HG03139 (cell line): ENCODE results near the gene FLVCR2.

Source experiments
- ATAC-seq: cut with Tn5 transposase; IDR thresholded peaks from one replicate; pipeline ENCODE4 v1.9.1; 2021; ENCODE audit not compliant: unreplicated experiment

The FLVCR2 gene

GRCh38 chr14:75554482-75554881 lies 23.9 kb upstream of the FLVCR2 start:
- ATAC-seq = no peak

DNA sequence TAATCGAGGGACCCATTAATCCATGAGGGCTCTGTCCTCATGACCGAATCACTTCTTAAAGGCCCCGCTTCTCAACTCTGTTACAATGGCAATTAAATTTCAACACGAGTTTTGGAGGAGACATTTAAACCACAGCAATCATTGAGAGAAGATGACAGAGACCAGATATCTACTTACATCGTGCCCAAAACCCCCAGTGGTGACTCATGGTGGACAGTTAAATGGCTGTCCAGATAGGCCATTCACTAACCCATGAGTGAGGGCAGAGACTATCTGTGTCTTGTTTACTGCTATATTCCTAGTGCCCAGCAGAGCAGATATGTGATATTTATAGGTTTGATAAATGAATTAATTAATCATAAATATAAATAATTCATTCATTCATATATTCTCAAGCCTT lies 20.0 kb upstream of the FLVCR2 start:
- no peak for ATAC-seq

DNA sequence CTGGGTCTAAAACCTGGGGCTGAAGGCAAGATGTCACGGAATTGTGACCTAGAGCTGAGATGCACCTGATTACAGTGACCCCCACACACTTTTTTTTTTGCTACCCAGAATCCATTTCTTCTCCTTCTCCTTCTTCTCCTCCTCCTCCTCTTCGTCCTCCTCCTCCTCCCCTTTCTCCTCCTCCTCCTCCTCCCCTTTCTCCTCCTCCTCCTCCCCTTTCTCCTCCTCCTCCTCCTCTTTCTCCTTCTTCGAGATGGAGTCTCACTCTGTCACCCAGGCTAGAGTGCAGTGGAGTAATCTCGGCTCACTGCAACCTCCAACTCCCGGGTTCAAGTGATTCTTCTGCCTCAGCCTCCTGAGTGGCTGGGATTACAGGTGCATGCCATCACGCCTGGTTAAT lies 19.4 kb upstream of the FLVCR2 start:
- no peak for ATAC-seq

DNA sequence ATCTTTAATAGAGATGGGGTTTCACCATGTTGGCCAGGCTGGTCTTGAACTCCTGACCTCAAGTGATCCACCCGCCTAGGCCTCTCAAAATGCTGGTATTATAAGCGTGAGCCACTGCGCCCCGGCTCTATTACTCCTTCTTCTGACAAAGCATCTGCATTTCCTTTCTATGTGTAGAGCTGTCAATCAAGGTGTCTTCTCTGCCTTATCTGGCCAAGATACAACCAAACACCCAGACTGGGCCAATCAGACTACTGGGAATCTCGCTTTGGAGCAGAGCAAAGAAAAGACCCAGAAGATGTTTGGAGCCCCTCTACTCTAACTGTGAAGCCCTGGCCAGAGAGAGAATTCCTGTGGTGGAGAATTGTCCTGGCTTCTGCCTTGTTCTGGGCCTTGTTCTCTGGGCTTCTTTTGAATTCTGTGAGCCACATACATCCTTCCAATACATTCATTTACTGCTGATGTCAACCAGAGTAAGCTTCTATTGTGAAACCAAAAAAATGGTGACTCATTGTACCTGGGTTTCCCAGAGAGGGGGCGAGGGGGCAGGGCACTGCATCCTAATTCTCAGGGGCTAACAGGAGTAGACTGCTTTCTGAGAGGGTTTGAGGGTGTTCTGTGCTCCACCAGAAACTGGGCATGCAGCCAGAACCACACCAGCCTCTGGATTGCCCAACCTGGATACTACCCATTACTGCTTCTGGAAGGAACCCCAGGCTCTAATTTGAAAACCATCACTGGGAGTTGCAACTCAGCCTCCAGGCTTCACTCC lies 18.8 kb upstream of the FLVCR2 start:
- ATAC-seq = no peak

DNA sequence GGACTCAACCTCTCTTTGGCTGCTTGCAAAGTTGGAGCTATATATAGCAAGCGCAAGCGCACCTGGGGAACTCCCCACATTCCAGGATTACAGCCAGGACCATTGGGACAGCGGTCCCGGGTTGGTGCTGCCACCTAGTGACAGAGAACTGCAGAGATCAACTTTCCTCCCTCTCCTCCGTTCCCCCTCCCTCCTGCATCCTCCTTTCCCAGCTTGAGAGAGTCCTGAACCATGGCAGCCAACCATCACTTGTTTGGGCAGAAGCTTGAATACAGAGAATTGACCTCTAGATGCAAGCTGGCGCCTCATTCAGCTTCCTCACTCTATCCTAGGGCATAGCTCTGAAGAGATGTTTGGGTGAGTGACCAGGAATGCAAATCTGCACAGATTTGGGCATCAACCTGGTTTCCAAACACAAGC lies 17.4 kb upstream of the FLVCR2 start:
- no peak for ATAC-seq

DNA sequence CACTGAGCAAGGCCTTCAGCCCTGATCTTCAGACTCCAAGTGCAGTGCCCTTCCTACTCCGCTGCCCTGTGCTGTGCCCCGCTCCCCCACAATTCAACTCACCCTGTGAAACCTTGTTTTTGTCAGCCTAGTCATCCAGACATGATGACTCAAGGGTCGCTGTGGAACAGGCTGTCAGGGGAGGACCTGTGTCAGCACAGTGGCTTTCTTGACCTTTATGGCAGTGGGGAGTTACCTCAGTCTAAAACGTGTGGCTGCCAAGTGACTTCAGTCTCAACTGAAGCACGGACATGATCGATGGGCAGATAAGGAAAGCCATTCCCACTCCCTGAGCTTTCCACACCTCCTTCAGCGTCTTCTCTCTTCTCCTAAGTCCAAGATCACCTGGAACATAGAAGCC lies 16.3 kb upstream of the FLVCR2 start:
- no peak for ATAC-seq

DNA sequence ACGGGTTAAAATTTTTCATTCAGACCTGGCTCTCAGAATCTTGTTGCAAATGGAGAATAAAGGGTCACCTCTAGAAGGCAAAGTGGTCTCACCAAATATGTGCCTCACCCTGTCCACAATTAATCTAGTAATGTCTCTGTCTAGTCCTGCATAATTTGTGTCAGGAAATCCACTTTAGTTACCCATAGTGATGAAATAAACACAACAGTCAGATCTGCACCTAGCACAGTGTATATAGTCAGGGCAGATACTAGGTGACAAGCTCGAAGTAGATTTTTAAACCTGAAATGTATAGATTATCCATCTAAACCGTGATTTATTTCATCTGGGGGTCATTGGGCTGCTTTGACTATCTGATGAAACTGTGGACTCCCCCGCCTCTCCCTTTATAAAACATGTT lies 15.9 kb upstream of the FLVCR2 start:
- no peak for ATAC-seq

DNA sequence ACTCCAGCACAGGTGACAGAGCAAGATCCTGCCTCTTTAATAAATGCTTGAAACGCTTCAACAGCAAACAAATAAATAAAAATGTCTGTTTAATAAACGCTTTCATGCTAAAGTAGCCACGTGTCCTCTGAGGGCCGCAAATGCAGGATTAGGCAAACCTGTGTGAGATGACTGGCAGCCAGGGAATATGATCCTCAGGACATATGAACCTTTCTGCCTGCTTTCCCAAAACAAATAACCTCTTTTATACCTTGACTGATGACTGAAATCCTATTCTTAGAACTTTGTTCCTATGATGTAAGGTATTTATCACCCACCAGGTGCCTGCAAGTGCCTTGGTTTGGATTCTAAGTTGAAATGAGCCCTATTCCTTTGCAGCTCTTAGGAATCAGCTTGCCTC lies 14.5 kb upstream of the FLVCR2 start:
- no peak for ATAC-seq

GRCh38 chr14:75565056-75565455 lies 13.4 kb upstream of the FLVCR2 start:
- ATAC-seq = no peak

DNA sequence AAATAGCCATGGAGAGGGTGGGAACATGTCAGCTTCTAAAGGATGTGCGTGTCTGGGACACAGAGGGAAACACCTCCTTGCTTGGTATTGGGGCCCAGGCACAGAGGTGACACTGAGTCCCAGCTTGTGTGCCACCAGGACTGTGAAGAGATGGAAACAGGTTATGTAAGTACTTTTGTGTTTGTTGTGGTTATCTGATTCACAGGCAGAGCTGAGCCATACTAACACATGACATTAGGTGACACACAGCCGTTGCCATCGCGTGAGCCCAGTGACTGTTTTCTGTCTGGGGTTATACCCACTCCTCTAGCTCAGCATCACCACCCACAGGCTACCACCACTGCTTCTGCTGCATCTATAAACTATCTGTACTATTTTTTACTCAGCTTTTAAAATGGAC lies 12.1 kb upstream of the FLVCR2 start:
- no peak for ATAC-seq

DNA sequence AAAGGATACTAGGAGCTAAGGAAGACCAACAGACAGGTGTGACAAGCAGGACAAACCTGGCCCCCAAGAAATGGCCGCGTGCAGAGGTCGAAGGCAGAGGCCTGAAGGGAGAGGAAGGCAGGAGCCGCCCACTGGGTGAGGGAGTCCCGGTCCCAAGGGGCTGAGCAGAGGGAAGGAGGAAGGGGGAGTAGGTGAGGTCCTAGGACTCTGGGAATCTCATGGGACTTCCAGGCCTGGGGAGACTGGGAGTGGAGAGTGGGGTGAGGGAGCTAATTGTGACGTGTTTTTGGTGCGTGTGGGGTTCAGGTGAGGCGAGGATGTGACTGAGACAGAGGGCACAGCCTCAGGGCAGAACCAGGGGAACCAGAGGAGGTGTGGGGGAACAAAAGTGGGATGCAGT lies 11.7 kb upstream of the FLVCR2 start:
- no peak for ATAC-seq

GRCh38 chr14:75568140-75568539 lies 10.3 kb upstream of the FLVCR2 start:
- ATAC-seq = no peak

GRCh38 chr14:75568791-75569190 lies 9.6 kb upstream of the FLVCR2 start:
- ATAC-seq = no peak

DNA sequence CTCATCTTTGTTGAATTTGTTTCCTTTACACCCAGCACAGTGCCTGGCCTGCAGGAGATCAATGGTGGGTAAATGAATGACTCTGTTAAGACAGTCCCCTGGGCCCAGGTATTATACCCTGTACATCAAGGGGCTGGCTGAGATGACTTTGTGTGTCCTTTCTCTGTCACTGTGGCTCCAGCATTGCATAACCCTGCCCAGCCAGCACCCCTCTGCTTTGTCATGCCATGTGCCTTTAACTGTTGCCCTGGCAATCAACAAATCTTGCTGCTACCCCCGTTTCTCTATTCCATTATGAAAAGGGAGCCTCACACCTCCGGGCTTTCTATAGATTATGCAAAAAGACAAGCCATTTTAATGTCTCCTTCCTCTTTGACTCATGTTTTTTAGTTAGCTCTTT lies 7.6 kb upstream of the FLVCR2 start:
- ATAC-seq = no peak

DNA sequence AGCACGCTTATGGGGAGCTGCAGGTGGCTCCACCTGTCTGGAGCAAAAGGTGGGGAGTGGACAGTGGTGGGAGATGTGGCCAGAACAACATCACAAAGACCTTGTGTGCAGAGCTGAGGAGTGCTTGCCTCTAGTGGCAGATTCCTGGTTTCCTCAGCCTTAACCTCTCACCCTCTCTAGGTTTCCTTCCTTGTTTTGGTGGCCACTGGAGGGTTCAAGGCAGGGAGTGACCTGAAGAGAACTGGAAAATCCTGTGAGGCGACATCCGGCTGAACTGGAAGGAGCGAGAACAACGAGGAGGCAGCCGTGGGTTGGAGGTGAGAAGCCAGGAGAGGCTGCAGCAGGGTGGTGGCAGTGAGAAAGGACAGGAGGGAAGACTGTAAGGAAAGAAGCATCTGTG lies 6.3 kb upstream of the FLVCR2 start:
- no peak for ATAC-seq

- ATAC-seq = no peak
These were observed 1.3 kb upstream of the FLVCR2 start for GRCh38 chr14:75577090-75577489.

- no peak for ATAC-seq
These were observed 705 bp upstream of the FLVCR2 start for GRCh38 chr14:75577729-75578101.

DNA sequence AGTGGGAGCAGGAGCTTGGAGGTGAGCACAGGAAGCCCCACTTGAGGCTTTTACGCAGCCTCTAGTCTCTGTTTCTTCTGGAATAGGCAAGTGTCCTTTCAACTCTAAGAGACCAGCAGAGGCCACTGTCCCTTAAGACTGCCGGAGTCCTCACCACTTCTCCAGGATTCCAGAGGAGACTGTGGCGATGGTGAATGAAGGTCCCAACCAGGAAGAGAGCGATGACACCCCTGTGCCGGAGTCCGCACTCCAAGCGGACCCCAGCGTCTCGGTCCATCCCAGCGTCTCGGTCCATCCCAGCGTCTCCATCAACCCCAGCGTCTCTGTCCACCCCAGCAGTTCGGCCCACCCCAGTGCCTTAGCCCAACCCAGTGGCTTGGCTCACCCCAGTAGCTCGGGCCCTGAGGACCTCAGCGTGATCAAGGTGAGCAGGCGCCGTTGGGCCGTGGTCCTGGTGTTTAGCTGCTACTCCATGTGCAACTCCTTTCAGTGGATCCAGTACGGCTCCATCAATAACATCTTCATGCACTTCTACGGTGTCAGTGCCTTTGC lies 442 bp downstream of the FLVCR2 start:
- ATAC-seq = no peak

- no peak for ATAC-seq
These were observed 981 bp downstream of the FLVCR2 start for GRCh38 chr14:75579338-75579864.

DNA sequence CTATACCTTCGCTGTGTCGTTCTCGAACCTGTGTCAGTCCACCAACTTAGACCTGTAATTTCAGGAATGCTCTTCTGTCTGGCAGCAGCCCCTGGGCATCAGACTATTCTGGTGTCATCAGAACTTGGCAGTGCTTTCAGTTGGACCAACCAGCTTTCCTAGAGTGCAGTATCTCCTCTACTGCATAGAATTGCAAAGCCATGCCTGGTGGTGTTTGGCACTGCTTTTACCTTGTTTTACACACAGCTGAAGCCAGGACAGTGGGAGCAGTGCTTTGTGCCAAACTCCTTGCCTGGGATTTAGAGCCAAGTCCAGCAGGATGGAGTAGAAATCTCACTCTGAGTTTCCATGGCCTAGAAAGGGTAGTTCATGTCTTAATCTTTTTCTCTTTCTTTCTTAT lies 1.5 kb downstream of the FLVCR2 start:
- ATAC-seq = no peak

DNA sequence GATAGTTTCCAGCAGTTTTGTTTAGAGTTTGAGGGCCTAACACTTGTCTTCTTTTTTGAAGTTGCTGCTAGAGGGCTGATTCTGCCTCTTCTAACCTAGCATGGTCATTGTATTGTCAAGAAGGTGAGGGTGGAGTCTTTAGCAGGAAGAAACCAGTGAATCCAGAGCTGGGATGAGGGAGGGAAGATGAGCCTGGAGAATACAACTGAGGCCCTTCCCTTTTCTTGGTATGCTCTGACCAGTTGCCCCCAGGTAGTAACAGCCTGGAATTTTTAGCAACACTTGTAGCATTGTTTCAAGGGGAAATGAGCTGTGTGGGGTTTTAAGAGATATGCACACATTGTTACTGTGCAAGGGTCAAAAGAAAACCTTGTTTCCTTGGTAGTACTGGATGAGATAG lies 9.0 kb downstream of the FLVCR2 start:
- ATAC-seq = no peak

GRCh38 chr14:75589931-75590330 lies 11.5 kb downstream of the FLVCR2 start:
- no peak for ATAC-seq
